ENCODE results near the gene NIT1.

Gene NIT1

GRCh38 chr1:161117759-161118581 lies at the start of gene NIT1, which contains the start of gene PFDN2:
Gene NIT1 (plus strand): TSS chr1:161118105. CDS start chr1:161118177, 72 bp downstream.
Gene PFDN2 (minus strand): TSS chr1:161118037. CDS start chr1:161118026, 11 bp downstream.
- peak; percentile 87 for DNase-seq

- peak; percentile 71 for DNase-seq
Observed at GRCh38 chr1:161068306-161069234, 49.3 kb upstream of the NIT1 start.

- DNase-seq = no peak
Observed at GRCh38 chr1:161069241-161069640, 48.7 kb upstream of the NIT1 start.

- DNase-seq = peak; percentile 74
Observed at GRCh38 chr1:161069731-161070270, 48.1 kb upstream of the NIT1 start, which contains the start of gene ARHGAP30. Gene ARHGAP30 (minus strand): TSS chr1:161069891. CDS start chr1:161069624, 267 bp downstream.

- no peak for DNase-seq
Observed at GRCh38 chr1:161070761-161071160, 47.1 kb upstream of the NIT1 start.

GRCh38 chr1:161071886-161072371 lies 46.0 kb upstream of the NIT1 start:
- DNase-seq = no peak

GRCh38 chr1:161072751-161073449 lies 45.0 kb upstream of the NIT1 start:
- no peak for DNase-seq

- DNase-seq = no peak
Observed at GRCh38 chr1:161073474-161074121, 44.3 kb upstream of the NIT1 start.

GRCh38 chr1:161074676-161075368 lies 43.1 kb upstream of the NIT1 start:
- DNase-seq = no peak

- no peak for DNase-seq
Observed at GRCh38 chr1:161076410-161076809, 41.5 kb upstream of the NIT1 start.

- DNase-seq = no peak
Observed at GRCh38 chr1:161077426-161077825, 40.5 kb upstream of the NIT1 start.

GRCh38 chr1:161079436-161080110 lies 38.3 kb upstream of the NIT1 start:
- no peak for DNase-seq

- no peak for DNase-seq
Observed at GRCh38 chr1:161080441-161081405, 37.2 kb upstream of the NIT1 start.

GRCh38 chr1:161081519-161081918 lies 36.4 kb upstream of the NIT1 start:
- no peak for DNase-seq

GRCh38 chr1:161082483-161082882 lies 35.4 kb upstream of the NIT1 start:
- DNase-seq = no peak

- DNase-seq = no peak
Observed at GRCh38 chr1:161082996-161083747, 34.7 kb upstream of the NIT1 start.

- no peak for DNase-seq
Observed at GRCh38 chr1:161083748-161084596, 33.9 kb upstream of the NIT1 start.

- no peak for DNase-seq
Observed at GRCh38 chr1:161084597-161084988, 33.3 kb upstream of the NIT1 start.

All from activated CD4-positive, CD25-positive, alpha-beta regulatory T cell treated with anti-CD3 and anti-CD28 coated beads, Interleukin-2, amount 50 U/mL, for 72 hours (primary cell).